Testis (tissue), 3 donors: ENCODE results near the gene PLK3. TPM values are rescaled to one million over a fixed set of nuclear protein-coding genes. Genes with fewer than 3 reads are reported as not detected.
A peak's percentile ranks its signal among the peaks of the same experiment; 100 is the strongest.
"Not testable (repeated sequence)": the region's sequence is repeated elsewhere in the genome, so short reads cannot be mapped to it uniquely, and the experiment has no call there.

Source experiments
- DNase-seq: peaks from one replicate; pipeline ENCODE4 v3.0.0-alpha.2; 2019
- H3K27ac ChIP-seq, 2 donors: fragments of 200-600 bp; sonication (generic); one replicate each; pipeline ENCODE4 v1.5.1; 2019
- H3K27me3 ChIP-seq: fragments of 200-600 bp; sonication (generic); one replicate; pipeline ENCODE4 v1.5.1; 2019
- H3K36me3 ChIP-seq: fragments of 200-600 bp; sonication (generic); one replicate; pipeline ENCODE4 v1.5.1; 2017; ENCODE audit warnings: low read depth; ENCODE audit errors: missing control alignments
- H3K4me1 ChIP-seq: fragments of 200-600 bp; sonication (generic); one replicate; pipeline ENCODE4 v1.5.1; 2019
- H3K4me3 ChIP-seq, 2 donors: fragments of 200-600 bp; sonication (generic); one replicate each; pipeline ENCODE4 v1.5.1; 2017 to 2019
- H3K9me3 ChIP-seq: fragments of 200-600 bp; sonication (generic); one replicate; pipeline ENCODE4 v1.5.1; 2017
- CTCF ChIP-seq, 3 experiments: fragments of 450-650 bp in 2 of 3; fragments of 200-600 bp in 1 of 3; sonication (generic) in 1 of 3; IDR thresholded peaks; one replicate each; pipeline ENCODE4 v1.5.1; 2016 to 2019; ENCODE audit warnings: antibody characterized with exemption in 3 of 3, mild to moderate bottlenecking in 2 of 3, moderate library complexity in 1 of 3
- POLR2A ChIP-seq: fragments of 450-650 bp; IDR thresholded peaks from one replicate; pipeline ENCODE4 v1.6.1; 2017; ENCODE audit warnings: antibody characterized with exemption, mild to moderate bottlenecking, moderate library complexity
- WGBS, 2 donors: methylation state at CpG; one replicate each; pipeline ENCODE4 v1.1.5; 2018; 5-methylcytosine and 5-hydroxymethylcytosine counted together
- intact Hi-C: fragments of 100-400 bp; cut with DNase I; formaldehyde crosslinking; loops from one replicate; pipeline ENCODE4 v1.15.1; 2023; ENCODE audit warnings: low total_unique reads
- polyA plus RNA-seq: library from polyadenylated mRNA; stranded (reverse); fragments of 350-450 nt; fragmentation: Illumina TruSeq; extraction: RNeasy Lipid Tissue Mini Kit (QIAGEN cat#74804); gene quantifications from one replicate; pipeline ENCODE4 v1.2.3, GENCODE V29; 2014; ENCODE audit warnings: low read depth, low replicate concordance; ENCODE audit not compliant: insufficient read depth
- total RNA-seq, 2 donors: library from RNA; depleted of rRNA; stranded (reverse); fragments of >200 nt; gene quantifications; one replicate each; pipeline ENCODE4 v1.2.3, GENCODE V29; 2016

PLK3 gene
- total and polyA plus RNA-seq, 3 donors from 2014 or later: 7.2 to 17.2 (median 16.4) TPM

- TF ChIP-seq POLR2A (no peak), CTCF (IDR thresholded peaks at IDR 0.05) (no peak)
- WGBS, 2 donors: 81 to 84% methylated on average over 9 of the region's 9 CpGs
- intact Hi-C loops: no loop called here
Observed at GRCh38 chr1:44792736-44793502, 7.3 kb upstream of the PLK3 start.

GRCh38 chr1:44797886-44798285, 2.3 kb upstream of the PLK3 start:
- WGBS, 2 donors: 75 to 84% methylated on average over 8 of the region's 8 CpGs
- H3K27ac ChIP-seq, H3K36me3 ChIP-seq, DNase-seq, H3K27me3 ChIP-seq, H3K4me3 ChIP-seq, H3K9me3 ChIP-seq, intact Hi-C loops: not testable (repeated sequence)
- peaks cover 19% of the 10 kb centered on the region for H3K4me1 ChIP-seq

More at GRCh38 chr1:44792736-44793502, 7.3 kb upstream of the PLK3 start:
- peak; percentile 58 for DNase-seq
- H3K4me1 ChIP-seq: peaks cover 7% of the 10 kb centered on the region
- H3K27ac ChIP-seq: no peak overlapping the region
- H3K36me3 ChIP-seq: no peaks in the 10 kb centered on the region
- H3K27me3 ChIP-seq: no peaks in the 10 kb centered on the region
- H3K9me3 ChIP-seq: no peaks in the 10 kb centered on the region
- no peak overlapping the region for H3K4me3 ChIP-seq

GRCh38 chr1:44798481-44799365, 1.5 kb upstream of the PLK3 start:
- intact Hi-C loops: no loop called here
- WGBS, 2 donors: 74% methylated on average over 9 to 10 of the region's 10 CpGs
- H3K4me3 ChIP-seq: no peak overlapping the region
- H3K27me3 ChIP-seq: no peaks in the 10 kb centered on the region
- TF ChIP-seq CTCF (IDR thresholded peaks at IDR 0.05) (no peak), POLR2A (no peak)
- no peak for DNase-seq
- H3K27ac ChIP-seq: peak overlapping the region; percentile 64 to 88
- no peaks in the 10 kb centered on the region for H3K9me3 ChIP-seq
- peaks cover 14% of the 10 kb centered on the region for H3K4me1 ChIP-seq
- no peaks in the 10 kb centered on the region for H3K36me3 ChIP-seq

GRCh38 chr1:44801491-44802305, 1.5 kb downstream of the PLK3 start:
- no peak for DNase-seq
- Histone ChIP-seq H3K27me3 (no peaks in the 10 kb centered on the region), H3K36me3 (no peaks in the 10 kb centered on the region), H3K4me3 (peak overlapping the region in 1 of 2 donors; percentile 1), H3K4me1 (peaks cover 21% of the 10 kb centered on the region), H3K27ac (no peak overlapping the region), H3K9me3 (no peaks in the 10 kb centered on the region)
- intact Hi-C loops: no loop called here
- 66 to 68% methylated on average over 13 of the region's 13 CpGs for WGBS, 2 donors
- no peak for TF ChIP-seq CTCF (IDR thresholded peaks at IDR 0.05)
- TF ChIP-seq POLR2A: no peak
